PC-9 (cell line): ENCODE measurements around the gene BMAL2.

Experiments used
- CTCF ChIP-seq: fragments of 200-600 bp; sonication (generic); conservative IDR thresholded peaks from 2 replicates; pipeline ENCODE4 v1.6.1; 2017; ENCODE audit warnings: mixed run types, antibody characterized with exemption, mild to moderate bottlenecking, moderate library complexity
- EZH2 ChIP-seq: fragments of 200-600 bp; sonication (generic); IDR thresholded peaks from 2 replicates; pipeline ENCODE4 v1.8.0; 2017; ENCODE audit warnings: antibody characterized with exemption, low read depth

DNA sequence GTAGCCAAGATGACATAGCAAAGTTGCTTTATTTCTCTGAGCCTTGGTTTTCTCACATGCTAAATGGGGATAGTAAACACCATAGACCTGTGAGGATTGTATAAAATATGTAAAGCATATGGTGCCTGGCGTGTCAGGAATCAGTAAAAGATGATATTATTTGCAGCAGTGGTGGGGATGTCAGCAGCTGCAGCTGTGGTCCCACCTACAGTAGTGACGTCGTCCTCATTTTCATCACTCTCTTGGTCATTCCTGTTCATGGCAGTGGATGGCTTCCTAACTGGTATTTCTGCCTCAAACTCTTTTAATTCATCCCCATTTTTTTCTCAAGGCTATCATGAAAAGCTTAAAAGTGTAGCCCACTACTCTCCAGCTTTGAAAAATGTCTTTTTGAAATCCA, 12.1 kb downstream of the BMAL2 start:
- TF ChIP-seq CTCF: no peak
- TF ChIP-seq EZH2: no peak
